HTERT RPE-1 (cell line): ENCODE results near the gene CHL1.

ENCODE experiments used
- in situ Hi-C: fragments of 300-500 bp; cut with MboI; formaldehyde crosslinking; loops from 4 replicates; pipeline ENCODE4 v1.14.3; 2020; ENCODE audit warnings: low sequenced_read_pairs

CHL1 gene

GRCh38 chr3:380801-381200, 184.2 kb downstream of the CHL1 start:
- in situ Hi-C loops, result no loop called here

DNA sequence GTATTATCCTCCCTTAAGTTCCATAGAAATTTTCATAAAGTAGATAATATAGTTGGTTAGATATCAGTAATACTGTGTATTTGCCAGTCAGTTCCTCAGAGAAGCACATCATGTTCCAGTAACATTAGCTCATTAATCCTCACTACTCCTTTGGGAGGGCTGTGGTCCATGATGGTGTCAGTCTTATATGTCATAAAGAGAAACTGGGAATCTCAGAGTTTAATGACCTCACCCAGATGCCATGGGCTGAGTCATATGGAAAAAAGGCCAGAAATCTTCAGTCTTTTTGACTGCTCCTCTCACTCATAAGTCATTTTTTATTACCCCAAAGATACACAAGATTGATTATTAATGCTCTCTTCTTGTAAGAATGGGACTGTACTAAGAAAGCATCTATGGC, 188.6 kb downstream of the CHL1 start:
- in situ Hi-C loops, result no loop called here

GRCh38 chr3:394775-395174, 198.2 kb downstream of the CHL1 start:
- in situ Hi-C loops, result no loop called here

DNA sequence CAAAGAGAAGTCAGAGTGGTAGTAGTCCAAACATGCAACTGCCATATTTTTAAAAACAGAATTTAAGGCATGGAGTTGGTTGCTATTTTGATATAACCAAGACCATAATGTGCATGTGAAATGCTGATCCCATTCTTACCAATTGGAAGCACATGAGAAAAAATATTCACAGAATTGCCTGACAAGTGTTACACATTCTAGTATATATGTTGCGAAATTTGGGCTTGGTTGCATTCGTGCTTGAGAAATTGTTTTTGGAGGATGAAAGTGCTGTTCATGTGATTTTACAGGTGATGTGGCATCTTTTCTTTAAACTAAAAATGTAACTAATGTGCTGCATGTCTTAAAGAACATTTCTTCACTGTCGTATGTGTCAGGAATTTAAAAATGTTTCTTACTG, 199.7 kb downstream of the CHL1 start:
- in situ Hi-C loops, result no loop called here

DNA sequence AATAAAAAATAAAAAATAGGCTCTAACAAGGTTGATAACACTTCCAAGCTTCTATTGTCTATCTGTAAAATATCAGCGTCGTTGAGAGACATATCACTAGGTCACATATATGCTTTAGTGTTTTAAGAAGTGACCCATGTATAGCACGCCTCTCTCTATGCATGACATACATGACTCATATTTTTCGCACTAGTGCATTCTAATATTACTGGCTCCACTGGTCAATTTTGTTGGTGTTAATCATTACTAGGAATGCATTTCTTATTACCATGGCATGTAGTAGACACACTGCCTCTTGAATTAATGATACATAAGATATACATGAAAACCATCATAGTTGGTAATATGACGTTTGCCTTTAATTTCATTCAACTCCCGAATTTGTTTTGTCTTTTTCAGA, 203.1 kb downstream of the CHL1 start:
- in situ Hi-C loops, result no loop called here

GRCh38 chr3:403826-404225, 207.3 kb downstream of the CHL1 start:
- in situ Hi-C loops, result no loop called here

DNA sequence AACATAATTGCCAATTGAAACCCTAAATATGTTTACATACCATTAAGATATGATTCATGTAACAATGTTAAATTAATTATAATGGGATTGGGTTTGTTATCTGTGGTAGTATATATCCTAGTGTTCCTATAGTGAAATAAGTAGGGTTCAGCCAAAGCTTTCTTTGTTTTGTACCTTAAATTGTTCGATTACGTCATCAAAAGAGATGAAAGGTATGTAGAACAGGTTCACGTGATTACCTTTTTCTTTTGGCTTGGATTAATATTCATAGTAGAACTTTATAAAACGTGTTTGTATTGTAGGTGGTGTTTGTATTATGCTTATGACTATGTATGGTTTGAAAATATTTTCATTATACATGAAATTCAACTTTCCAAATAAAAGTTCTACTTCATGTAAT, 212.4 kb downstream of the CHL1 start:
- in situ Hi-C loops, result no loop called here

GRCh38 chr3:411226-411625, 214.7 kb downstream of the CHL1 start:
- in situ Hi-C loops, result no loop called here

- in situ Hi-C loops, result no loop called here
Measured at GRCh38 chr3:414063-414462, 217.5 kb downstream of the CHL1 start.

DNA sequence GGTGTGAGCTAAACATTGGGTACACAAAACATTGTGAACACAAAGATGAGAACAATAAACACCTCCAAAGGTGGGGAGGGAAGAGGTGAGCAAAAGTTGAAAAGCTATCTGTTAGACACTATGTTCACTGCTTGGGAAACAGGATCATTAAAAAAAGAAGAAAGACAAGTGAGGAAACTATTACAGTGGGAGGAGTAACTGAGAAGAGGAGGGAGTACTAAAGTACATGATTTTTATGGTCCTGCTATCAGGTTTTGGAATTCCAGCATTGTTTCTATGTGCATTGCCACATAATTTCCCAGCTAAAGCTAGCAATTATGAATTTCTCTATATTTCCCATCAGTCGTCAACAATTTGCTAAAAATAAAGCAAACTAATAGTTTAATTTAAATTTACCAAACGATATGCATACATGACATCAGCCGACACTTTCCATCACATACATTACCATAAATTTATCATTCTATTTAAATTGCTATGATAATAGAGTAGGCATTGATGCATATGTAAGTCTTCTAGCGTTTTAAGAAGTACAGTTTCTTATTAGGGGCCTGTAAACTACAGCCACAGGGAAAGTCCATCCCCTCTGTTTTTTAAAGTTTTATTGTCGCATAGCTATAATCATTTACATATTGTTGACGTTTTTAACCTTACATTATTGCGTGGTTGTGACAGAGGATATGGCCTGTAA, 221.8 kb downstream of the CHL1 start:
- in situ Hi-C loops, result no loop called here

- in situ Hi-C loops, result no loop called here
Measured at GRCh38 chr3:420584-420983, 224.0 kb downstream of the CHL1 start.

GRCh38 chr3:425079-425478, 228.5 kb downstream of the CHL1 start:
- in situ Hi-C loops, result no loop called here

- in situ Hi-C loops, result no loop called here
Measured at GRCh38 chr3:426072-426471, 229.5 kb downstream of the CHL1 start.

DNA sequence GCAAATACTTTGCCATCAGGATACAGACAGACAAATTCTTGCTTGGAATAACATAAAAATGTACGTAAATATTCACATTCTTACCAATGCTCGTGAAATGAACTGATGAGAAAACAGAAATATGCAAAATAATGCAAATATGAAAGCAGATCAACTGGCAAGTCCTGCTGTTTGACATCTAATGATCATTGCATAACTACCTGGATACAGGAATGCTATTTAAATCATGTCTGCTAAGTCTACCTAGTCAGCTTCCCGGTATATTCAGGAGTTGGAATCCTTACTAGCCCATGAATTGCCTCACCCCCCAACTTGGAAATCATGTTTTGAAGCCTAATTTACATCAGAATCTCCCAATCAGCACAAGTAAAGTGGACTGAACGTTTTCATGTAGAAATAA, 230.6 kb downstream of the CHL1 start:
- in situ Hi-C loops, result no loop called here

DNA sequence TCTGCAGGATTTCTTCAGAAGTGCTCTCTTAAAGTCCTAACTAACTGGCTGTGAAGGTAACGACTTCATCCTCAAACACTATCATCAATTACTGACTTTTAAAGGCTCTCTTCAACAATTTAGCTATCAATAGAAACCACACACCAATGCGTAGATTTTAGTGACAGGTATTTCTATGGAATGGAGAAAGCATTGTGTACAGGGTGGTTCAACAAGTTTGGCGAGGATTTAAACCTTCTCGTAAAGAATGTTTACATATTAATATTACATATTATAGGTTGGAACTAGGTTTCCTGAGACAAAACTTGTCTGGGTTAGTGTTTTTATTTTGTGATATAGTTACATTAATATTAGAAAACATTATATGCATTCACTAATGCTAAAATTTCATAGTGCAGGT, 233.6 kb downstream of the CHL1 start:
- in situ Hi-C loops, result no loop called here

DNA sequence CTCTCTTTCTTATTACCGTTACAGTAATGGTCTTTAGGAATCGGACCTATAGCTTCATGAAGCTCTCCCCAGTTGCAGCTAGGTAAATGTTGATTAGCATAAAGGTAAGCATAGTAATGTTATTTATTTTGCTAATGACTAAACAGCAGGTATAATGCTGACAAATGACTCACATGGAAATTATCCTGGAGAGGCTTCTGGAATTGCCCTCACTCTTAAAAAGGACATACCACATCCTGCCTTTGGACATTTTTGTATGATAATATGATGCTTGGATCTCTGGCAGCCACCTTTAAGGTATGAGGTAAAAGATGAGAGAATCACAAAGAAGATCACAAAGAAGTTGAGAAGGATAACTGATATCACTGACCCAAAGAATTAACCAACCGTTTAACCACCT, 238.6 kb downstream of the CHL1 start:
- in situ Hi-C loops, result no loop called here

- in situ Hi-C loops, result no loop called here
Measured at GRCh38 chr3:436053-436452, 239.5 kb downstream of the CHL1 start.

GRCh38 chr3:440826-441225, 244.3 kb downstream of the CHL1 start:
- in situ Hi-C loops, result no loop called here

DNA sequence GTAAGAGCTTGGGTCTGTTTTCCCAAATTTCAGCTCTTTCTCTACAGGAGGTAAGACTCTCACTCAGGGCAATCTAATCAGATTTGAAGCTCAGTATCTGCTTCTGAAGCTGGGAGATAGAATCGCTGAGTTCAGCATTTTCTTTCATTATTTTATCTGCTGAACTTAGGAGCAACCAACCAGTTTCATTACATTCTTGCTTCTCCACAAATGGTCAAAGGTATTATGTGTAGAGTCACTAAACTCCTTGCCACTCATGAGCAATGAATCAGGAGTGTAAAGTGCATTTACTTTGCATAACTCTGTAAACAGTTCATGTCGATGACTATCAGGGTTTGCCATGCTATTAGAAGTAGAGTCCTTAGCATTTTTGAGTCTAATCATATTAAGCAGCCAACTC, 249.4 kb downstream of the CHL1 start:
- in situ Hi-C loops, result no loop called here

- in situ Hi-C loops, result no loop called here
Measured at GRCh38 chr3:447671-448070, 251.1 kb downstream of the CHL1 start.

DNA sequence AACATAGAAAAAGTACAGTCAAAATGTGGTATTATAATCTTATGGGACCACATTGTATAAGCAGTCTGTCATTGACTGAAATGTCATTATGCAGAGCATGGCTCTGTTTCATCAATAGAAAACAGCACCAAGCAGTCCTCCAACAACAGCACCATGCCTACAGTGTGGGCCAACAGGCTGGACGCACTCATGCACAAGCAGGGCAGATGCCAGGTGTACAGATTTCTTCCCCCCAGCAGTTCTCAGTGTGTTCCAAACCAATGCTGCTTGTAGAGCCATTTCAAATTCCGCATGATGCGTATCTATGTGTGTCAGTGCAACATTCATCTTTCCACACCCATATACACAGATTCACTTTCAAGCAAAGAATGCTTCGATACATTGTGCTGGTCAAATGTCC, 253.1 kb downstream of the CHL1 start:
- in situ Hi-C loops, result no loop called here

DNA sequence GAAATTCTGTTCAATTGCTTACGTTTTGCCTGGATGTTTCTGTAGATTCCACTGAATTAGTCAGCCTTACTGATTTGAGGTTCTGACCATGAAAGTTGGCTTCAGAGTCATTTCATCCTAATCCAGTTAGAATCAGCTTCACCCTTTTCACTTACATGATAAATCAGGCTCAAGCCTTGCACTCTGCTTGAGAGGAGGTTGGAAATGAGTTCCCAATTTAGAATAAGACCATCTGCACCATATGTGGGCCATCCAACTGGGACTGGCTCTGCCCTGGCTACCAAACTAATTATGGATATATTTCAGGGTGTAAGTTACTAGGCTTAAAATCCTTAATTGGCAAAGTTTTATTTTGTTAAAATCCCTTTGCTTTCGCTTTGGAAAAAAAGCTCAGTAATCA, 255.7 kb downstream of the CHL1 start:
- in situ Hi-C loops, result no loop called here

DNA sequence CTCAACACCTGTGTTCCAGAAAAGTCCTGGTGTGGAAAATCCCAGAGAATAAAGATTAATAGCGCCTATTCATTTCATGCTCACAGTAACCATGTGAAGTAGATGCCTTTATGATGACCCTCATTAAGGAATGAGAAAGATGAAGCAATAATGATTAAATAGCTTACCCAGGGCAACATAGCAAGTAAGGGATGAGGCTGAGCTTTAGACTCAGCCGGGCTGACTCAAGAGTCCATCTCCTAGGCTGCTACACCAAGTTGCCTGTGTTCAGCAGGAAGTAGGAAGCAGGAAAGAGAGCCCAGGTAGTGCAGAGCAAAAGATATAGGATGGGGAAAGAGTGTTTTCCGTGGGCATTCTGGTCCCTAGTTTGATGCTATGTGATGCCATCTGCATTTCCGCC, 256.5 kb downstream of the CHL1 start:
- in situ Hi-C loops, result no loop called here
